GM12874 (cell line): Measurements from ENCODE around the gene SPSB1.

ENCODE experiments used
- TF ChIP-seq, protein P1 (sequence below): IDR thresholded peaks from 2 replicates; pipeline ENCODE4 v1.5.1; 2011; ENCODE audit warnings: low read depth, mild to moderate bottlenecking, control low read depth, low read length, moderate library complexity; ENCODE audit not compliant: insufficient read depth

The SPSB1 gene

DNA sequence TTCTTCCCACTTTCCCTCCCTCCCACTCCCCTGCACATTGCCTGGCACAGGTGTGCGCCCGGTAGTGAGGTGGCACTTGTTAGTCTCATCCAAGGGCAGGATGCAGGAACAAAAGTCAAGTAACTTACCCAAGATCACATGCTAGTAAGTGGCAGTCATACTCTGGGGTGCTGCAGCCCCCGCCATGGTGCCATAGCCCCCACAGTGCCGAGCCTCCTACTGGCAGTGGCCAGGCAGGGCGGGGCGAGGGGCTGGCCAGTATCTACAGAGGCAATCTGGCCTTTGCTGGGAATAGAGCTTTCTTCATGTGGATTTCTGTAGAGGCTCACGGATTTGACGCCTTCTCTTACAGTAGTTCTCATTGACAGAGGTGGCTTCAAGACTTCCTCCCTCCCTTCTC, 31.2 kb upstream of the SPSB1 start:
- TF ChIP-seq, protein P1, sequence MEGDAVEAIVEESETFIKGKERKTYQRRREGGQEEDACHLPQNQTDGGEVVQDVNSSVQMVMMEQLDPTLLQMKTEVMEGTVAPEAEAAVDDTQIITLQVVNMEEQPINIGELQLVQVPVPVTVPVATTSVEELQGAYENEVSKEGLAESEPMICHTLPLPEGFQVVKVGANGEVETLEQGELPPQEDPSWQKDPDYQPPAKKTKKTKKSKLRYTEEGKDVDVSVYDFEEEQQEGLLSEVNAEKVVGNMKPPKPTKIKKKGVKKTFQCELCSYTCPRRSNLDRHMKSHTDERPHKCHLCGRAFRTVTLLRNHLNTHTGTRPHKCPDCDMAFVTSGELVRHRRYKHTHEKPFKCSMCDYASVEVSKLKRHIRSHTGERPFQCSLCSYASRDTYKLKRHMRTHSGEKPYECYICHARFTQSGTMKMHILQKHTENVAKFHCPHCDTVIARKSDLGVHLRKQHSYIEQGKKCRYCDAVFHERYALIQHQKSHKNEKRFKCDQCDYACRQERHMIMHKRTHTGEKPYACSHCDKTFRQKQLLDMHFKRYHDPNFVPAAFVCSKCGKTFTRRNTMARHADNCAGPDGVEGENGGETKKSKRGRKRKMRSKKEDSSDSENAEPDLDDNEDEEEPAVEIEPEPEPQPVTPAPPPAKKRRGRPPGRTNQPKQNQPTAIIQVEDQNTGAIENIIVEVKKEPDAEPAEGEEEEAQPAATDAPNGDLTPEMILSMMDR, result no peak

DNA sequence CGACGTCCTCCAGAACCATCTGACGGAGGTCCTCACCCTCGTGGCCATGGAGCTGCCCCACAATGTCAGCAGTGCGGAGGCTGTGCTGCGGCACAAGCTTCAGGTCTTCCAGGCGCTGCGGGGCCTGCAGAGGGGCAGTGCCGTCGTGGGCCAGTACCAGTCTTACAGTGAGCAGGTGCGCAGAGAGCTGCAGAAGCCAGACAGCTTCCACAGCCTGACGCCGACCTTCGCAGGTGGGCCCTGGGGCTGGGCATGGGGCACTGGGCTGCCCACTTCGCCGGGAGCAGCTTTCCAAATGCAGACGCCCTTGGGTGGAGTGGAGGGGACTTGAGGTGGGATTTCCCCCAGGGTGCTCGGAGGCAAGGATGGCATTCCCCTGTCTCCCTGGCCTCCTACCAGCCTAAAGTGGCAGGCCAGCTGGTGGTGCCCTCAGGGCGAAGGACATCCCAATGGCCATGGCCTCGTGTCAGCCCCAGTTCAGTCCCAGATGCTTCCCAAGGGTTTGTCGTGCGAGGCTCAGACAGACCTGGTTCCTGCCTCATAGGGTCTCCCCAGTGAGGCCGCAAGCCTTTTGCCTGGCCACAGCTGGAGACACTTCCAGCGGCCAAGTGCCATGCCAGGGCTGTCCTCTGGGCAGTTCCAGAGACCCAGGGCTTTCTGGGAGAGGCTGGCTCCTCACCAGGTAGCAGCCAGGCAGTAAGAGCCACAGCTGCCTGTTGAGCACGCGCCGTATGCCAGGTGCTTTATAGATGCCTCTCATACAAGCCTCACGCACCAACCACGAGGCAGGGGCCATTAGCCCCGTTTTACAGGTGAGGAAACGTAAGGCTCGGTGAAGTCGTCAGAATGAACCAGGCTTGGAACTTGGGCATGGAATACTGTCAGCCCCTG, 30.4 kb upstream of the SPSB1 start:
- TF ChIP-seq, protein P1, result no peak

DNA sequence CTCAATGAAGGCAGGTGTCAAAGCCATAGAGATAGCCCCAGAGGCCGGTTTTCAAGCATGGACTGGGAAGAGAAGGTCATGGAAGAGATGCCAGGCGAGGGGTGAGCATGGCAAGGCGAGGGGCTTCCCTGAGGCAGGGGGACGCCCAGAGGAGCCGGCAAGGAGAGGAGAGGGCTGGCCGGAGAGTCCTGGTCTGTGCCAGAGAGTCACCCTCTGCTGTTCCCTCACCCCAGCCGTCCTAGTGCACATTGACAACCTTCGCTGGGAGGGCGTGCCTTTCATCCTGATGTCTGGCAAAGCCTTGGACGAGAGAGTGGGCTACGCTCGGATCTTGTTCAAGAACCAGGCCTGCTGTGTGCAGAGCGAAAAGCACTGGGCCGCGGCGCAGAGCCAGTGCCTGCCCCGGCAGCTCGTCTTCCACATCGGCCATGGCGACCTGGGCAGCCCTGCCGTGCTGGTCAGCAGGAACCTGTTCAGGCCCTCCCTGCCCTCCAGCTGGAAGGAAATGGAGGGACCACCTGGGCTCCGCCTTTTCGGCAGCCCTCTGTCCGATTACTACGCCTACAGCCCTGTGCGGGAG, 29.3 kb upstream of the SPSB1 start:
- TF ChIP-seq, protein P1, result no peak

DNA sequence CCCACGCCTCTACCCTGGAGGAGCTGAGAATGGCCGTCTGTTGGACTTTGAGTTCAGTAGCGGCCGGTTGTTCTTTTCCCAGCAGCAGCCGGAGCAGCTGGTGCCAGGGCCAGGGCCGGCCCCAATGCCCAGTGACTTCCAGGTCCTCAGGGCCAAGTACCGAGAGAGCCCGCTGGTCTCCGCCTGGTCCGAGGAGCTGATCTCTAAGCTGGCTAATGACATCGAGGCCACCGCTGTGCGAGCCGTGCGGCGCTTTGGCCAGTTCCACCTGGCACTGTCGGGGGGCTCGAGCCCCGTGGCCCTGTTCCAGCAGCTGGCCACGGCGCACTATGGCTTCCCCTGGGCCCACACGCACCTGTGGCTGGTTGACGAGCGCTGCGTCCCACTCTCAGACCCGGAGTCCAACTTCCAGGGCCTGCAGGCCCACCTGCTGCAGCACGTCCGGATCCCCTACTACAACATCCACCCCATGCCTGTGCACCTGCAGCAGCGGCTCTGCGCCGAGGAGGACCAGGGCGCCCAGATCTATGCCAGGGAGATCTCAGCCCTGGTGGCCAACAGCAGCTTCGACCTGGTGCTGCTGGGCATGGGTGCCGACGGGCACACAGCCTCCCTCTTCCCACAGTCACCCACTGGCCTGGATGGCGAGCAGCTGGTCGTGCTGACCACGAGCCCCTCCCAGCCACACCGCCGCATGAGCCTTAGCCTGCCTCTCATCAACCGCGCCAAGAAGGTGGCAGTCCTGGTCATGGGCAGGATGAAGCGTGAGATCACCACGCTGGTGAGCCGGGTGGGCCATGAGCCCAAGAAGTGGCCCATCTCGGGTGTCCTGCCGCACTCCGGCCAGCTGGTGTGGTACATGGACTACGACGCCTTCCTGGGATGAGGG, 28.5 kb upstream of the SPSB1 start:
- TF ChIP-seq, protein P1, result no peak

DNA sequence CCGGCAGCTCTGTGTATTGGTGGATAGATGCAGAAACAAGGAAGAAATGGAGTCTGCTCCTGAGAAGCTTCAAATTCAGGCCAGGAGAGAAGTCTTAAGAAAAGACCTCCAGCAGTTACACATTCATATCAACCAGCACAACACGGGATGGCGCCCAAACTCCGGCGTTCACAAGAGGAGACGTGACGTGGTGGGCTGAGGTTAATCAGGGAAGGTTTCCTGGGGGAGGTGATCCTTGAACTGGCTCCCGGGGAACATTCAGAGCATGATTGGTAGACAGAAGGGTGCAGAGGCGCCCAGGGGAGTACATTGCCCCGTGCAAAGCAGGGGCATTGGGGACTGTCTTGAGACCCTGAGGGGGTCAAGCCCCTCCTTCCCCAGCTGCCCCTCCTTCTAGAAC, 27.7 kb upstream of the SPSB1 start:
- TF ChIP-seq, protein P1, result no peak

DNA sequence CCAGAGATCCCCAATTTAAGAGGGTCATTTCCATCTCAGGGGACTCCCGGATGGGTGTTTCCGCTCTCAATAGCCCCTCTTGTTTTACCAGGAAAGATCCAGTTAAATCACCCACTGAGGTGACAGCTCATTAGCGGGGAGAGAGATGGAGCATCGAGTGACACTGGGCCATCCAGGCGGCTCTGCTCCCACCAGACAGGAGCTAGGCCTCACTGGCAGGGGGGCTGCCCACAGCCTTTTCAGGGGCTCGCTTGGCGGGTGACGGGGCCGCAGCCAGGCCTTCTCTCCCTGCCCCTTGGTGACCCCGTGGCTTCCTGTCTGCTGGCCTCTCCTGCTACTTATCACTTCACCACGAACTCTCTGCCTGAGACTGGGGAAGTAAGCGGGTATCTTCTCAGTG, 26.7 kb upstream of the SPSB1 start:
- TF ChIP-seq, protein P1, result no peak

DNA sequence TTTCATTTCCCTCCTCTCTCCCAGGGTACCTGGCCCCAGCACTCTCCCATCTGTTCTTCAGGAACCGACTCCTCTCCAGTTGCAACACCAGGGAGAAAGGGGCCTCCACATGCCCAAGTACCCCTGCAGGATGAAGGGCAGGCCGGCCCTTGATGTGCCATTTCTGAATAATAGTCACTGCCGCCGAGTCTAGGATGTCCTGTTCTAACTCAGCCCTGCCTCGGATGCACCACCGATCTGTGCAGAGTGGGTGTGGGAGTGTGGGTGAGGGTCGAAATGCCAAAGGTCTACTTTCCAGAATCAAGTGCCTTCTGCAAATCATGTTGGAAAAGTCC, 25.4 kb upstream of the SPSB1 start:
- TF ChIP-seq, protein P1, result no peak
